ENCODE measurements around the gene DGKH. TPM values are rescaled to one million over a fixed set of nuclear protein-coding genes. Genes with fewer than 3 reads are reported as not detected.
A peak's percentile ranks its signal among the peaks of the same experiment; 100 is the strongest.

Gene DGKH
- total RNA-seq, 1 experiment from 2014 or later, result 5.0 TPM

GRCh38 chr13:42039946-42040729, 8.3 kb upstream of the DGKH start:
- peak; percentile 80 for DNase-seq (ENCODE audit: low read depth)

DNA sequence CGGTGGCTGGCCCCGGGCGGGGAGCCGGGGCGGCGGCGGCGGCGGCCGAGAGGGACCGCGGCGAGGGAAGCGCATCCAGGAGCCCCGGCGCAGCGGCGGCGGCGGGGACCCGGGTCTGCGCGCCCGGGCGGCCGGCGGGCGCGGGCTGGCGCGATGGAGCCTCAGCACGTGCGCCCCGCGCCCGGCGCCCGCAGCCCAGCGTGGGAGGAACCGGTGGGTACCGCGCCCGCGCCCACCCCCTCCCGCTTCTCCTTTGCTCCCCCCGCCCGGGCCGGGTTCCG, 7.8 kb upstream of the DGKH start:
- DNase-seq (ENCODE audit: low read depth), result no peak

- peak; percentile 60 for DNase-seq (ENCODE audit: low read depth)
These were observed 7.3 kb upstream of the DGKH start for GRCh38 chr13:42041011-42041683.

- DNase-seq (ENCODE audit: low read depth), result peak; percentile 74
These were observed 6.8 kb upstream of the DGKH start for GRCh38 chr13:42041684-42042035.

DNA sequence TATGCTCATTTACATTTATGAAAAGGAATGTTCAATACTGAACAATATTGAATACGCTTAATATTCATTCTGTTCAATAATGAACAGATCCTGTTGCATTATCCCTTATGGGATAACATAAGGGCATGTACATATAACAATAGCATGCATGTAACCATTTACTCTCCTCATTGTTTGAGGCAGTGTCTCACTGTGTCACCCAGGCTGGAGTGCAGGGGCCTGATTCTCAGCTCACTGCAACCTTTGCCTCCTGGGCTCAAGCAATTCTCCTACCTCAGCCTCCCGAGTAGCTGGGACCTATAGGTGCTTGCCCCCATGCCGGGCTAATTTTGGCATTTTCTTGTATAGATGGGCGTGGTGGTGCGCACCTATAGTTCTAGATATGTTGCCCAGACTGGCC, 4.8 kb upstream of the DGKH start:
- no peak for DNase-seq (ENCODE audit: low read depth)

DNA sequence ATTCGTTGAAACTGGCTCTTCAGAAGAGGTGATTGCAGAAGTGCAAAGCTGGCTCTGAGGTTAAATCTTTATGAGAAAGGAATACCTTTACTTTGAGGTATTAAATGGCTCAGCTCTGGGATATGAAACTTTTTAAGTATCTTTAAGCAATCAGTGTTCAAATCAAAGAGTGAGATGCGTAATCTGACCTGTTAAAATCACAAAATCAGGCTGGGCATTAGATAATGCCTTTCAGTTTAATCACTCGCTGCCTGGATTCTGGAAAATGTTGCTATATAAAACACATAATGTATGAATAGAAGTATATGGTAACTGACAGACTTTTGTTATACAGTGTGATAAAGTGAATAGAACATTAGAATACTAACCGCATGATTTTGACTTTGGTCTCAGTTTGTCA, 2.0 kb upstream of the DGKH start:
- no peak for DNase-seq (ENCODE audit: low read depth)

DNA sequence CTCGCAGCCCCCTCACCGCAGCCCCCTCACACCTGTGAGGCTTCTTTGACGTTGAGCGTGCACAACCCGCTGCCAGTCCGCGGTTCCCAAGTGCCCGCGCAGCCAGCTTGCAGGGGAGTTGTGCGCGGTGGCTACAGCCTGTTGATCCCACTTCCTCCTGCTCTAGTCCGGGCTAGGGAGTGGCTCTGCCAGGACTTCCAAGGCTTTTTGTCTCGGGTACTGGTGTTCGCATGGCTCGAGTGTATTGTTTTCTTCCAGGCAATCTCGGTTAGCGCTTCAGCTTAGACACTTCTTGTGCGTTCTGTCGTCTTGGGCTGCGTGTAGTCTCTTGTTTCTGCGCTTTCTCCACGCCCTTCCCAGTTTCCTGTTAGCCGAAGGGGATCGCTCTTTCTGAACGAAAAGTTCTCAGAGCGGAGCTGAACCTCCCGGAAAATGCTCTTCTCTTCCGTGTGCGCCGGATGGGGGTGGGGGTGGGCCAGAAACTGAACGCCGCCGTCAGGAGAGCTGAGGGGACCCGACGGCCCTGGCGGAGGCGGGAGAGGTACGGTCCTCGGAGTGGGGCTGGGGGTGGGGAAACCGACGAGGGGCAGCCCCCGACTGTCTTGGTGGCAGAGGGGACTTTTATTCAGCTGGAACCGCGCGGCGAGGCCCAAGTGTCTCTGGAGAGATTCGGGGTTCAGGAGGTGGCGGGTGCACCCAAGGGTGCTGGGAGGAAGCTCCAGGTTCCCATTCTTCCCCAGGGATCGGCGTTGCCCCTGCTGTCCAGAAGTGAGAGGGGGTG, 697 bp upstream of the DGKH start:
- peak; percentile 76 for DNase-seq (ENCODE audit: low read depth)

DNA sequence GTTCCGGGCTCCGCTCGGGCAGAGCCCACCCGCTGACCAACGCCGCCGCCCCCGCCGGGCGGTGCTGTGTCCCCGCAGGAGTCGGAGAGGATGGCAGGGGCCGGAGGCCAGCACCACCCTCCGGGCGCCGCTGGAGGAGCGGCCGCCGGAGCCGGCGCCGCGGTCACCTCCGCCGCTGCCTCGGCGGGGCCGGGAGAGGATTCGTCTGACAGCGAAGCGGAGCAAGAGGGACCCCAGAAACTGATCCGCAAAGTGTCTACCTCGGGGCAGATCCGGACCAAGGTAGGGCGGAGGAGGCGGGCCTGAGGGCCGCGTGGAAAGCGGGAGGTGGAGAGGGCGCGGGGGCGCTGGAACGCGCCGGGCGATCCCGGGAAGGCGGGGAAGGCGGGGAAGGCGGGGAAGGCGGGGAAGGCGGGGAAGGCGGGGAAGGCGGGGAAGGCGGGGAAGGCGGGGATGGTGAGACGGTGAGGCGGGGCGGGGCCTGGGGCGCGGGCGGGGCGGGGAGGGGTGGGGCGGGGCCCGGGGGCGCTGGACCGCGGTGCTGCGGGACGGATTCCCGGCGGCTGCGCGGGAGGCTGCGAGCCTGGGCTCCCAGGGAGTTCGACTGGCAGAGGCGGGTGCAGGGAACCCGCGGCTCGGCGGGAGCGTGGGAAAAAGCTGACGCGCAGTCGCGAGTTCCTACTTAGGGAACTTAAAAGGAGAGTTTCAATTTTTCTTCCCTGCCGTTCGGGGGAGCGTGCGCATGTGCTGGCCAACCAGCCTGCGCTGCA, 421 bp downstream of the DGKH start:
- DNase-seq (ENCODE audit: low read depth), result peak; percentile 66

DNA sequence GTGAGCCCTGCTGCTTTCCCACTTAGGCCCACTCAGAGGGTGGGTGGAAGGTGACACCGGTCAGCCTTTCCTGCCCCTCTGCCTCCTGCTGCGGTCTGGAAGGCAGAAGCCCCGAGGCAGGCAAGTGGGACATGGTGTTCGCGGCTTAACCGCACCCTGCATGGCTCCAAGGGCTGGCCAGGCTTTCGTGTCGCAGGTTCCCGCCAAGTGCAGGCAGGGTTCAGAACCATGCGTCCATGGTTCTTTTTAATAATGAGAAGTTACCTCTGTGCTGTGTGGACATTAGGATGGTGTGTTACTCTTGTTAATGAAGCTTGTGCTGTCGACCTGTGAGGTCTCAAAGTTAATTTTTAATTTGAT, 986 bp downstream of the DGKH start:
- no peak for DNase-seq (ENCODE audit: low read depth)

DNA sequence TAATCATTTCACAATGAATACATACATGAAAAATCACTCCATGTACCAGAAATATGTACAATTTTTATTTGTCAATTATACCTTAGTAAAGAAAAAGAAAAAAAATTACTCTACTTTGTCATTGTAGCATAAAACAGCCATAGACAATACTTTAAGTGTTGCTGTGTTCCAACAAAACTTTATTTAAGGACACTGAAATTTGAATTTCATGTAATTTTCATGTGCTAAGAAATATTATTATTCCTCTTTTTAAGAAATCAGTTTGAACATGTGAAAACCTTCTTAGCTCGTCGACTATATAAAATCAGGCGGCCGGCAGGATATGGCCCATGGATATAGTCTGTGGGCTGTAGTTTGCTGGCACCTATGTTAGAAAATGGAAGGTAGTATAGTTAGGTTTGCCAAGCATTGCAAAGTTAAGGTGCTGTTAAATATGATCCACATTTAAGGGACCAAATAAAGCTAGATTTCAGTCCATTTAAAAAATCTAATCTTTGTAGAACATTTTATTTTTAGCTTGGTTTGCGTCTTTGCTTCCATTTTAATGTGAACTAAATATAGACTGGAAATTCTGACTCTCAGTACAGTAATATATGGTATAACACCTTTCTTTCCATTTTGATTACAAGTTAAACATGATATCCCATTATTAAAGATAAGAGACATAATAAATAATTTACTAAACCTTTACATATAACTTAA, 6.5 kb downstream of the DGKH start:
- DNase-seq (ENCODE audit: low read depth), result no peak

- no peak for DNase-seq (ENCODE audit: low read depth)
These were observed 7.1 kb downstream of the DGKH start for GRCh38 chr13:42055500-42056085.

- DNase-seq (ENCODE audit: low read depth), result no peak
These were observed 7.7 kb downstream of the DGKH start for GRCh38 chr13:42056146-42056545.

DNA sequence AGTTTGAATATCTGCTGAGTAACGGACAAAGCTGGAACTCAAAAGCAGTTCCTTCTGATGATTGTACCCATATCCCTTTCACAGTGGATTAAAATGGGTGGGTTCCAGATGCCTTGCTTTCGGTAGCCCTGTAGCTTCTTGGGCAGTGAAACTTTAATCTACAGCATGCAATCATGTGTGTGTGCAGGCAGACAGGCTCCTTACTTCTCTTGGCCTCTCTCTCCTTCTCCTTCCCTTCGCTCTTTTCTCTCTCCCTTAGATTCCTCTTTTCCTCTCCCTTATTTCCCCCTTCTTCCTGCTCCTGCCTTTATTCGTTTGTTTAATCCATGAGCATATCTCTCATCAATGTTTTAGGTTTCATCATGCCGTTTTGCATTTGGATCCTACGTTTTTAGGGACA, 8.1 kb downstream of the DGKH start:
- no peak for DNase-seq (ENCODE audit: low read depth)

DNA sequence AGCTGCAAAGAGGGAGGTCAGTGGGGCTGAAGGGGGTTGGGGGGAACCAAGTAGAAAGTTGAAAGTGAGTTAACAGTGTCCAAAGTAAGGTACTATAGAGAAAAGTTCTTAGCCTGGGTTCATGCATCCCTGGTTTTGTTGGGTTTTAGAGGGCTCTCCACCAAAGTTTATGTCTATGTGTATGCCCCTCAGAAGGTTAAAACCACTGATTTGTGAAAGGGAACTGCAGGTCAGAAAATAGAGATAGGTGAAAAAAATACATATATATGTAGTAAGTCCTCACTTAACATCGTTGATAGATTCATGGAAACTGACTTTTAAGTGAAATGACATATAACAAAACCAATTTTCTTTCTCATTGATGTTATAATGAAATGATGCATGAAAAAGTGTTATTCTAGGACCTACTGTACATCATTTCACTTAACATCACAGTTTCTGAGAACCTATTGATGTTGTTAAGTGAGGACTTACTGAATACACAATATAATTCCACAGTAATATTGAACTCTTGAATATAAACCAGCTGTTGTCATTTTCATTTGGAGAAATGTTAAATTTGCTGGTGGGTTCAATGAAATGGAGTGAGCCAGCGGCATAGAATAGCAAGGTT, 9.6 kb downstream of the DGKH start:
- DNase-seq (ENCODE audit: low read depth), result no peak

GRCh38 chr13:42061943-42062342, 13.5 kb downstream of the DGKH start:
- DNase-seq (ENCODE audit: low read depth), result no peak

DNA sequence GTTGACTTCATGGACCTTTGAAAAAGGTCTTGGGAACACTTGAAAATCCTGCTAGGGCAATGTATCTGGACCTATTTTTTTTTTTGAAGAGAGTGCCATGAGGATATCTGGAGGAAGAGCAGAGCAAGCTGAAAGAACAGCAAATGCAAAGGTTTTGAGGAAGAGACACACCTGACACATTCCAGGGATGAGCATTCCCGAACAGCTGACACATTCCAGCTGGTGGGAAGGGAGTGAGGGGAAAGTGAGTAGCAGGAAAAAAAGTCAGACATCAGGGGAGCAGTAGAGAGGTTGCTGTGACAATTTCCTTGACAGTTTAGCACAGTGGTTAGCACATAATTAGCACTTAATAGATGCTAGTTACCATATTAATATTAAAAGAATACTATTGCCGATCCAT, 14.7 kb downstream of the DGKH start:
- no peak for DNase-seq (ENCODE audit: low read depth)

DNA sequence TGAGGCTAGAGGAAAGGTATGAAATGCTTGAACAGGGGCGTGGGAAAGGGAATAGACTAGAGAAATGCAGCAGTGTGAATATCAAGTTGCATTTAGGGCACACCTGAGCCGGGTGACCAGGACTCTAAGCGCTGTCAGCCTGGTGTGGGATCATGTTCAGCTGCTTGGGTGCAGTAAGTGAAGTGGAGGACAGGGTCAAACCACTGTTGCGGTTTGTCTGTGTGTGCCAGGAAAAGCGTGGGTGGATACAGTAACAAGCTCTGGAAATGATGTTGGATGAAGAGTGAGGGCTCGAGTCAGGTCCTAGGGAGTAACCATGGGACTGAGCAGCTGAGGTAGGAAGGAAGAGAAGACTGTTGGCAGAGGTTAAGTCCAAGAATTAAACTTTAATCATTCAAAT, 15.8 kb downstream of the DGKH start:
- DNase-seq (ENCODE audit: low read depth), result peak; percentile 76

- no peak for DNase-seq (ENCODE audit: low read depth)
These were observed 16.5 kb downstream of the DGKH start for GRCh38 chr13:42064966-42065365.

DNA sequence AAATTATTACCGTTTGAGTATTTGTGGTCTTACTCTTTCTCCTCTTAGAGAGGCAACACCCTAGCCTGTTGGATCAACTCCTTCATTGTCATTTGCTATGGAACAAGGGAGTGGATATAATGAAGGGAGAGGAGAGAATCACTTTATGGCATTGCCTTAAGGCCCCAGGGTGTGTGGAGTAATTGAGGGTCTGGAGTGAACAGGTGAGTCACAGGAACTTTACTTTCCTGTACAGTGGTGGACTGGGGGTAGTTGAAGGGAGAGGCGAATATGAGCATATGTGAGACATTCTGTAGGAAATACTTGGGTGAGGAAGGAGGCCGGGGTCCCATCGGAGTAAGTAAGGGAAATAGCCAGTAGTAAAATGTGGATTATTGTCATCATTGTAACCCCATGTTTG, 17.0 kb downstream of the DGKH start:
- DNase-seq (ENCODE audit: low read depth), result no peak

DNA sequence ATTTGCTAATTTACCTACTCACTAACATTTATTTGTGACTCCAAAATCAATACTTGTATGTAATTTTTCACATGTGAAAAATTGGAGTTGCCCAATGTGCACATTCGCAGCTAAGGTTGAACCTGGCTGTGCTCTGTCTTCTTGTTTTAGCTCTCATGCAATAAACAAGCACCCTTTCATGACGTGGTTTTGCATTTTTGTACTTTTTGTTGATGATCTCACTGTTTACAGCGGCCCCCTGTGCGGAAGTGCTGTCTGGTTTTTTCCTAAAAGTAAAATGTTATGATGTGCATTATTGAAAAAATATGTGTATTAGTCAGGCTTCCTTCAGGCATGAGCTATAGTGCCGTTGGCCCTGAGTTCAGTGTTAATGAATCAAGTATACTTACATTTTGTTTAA, 18.1 kb downstream of the DGKH start:
- peak; percentile 37 for DNase-seq (ENCODE audit: low read depth)

- no peak for DNase-seq (ENCODE audit: low read depth)
These were observed 20.4 kb downstream of the DGKH start for GRCh38 chr13:42068886-42069285.

All from M059J (cell line).